ENCODE data around the gene CUX1. TPM values are rescaled to one million over a fixed set of nuclear protein-coding genes. Genes with fewer than 3 reads are reported as not detected.

Gene CUX1
- total RNA-seq, 1 donor from 2014 or later, result 56.5 TPM

DNA sequence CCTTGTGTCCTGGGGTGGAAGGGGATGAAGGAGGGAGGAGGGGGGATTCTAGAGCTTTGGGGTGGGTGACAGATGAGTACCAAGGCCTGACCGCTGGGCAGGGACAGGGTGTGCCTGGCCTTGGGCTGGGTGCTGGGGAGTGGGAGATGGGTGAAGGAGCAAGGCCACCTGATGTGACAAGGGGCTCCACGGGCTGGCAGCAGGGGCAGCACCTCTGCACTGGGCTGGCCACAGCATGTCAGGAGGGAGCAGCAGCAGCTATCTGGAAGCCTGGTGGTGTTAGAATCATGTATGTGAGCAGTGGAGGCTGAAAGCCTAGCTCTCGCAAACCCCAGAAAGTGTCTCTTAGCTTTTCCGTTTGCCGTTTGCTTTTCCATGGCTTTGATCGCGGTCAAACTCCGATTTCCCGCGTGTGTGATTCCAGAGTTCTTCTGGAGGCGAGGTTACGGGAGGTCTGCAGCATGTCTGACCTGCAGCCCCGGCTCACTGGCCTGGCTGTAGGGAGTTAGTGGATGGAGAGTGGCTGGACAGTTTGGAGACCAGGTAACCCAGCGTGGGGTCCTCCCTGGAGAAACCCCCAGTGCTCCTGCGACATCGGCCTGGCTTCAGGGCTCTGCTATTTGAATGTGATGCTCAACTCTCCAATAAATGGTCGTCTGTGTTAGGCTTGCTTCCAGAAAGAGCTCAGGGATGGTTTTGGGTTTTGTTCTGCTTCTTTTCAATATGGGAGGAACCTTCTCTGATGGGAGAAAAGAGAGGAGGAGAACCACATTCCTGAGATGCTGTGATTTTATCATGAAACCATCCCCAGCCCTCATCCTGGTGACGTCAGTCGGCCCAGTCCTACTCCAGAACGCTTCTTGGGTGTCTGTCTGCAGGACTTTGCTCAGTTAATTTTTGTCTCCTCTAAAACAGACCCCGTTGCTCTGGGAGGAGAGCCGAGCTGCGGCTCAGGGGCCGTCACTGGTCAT, 105.5 kb downstream of the CUX1 start:
- H3K27me3 Mint-ChIP-seq (ENCODE audit: unreplicated experiment), result peaks cover 8% of the 10 kb centered on the region
- no peak overlapping the region for H3K4me3 Mint-ChIP-seq (ENCODE audit: unreplicated experiment)

GRCh38 chr7:101923602-101923985, 106.2 kb downstream of the CUX1 start:
- DNase-seq, result no peak
- H3K4me3 Mint-ChIP-seq (ENCODE audit: unreplicated experiment), result no peak overlapping the region
- H3K4me1 Mint-ChIP-seq (ENCODE audit: low read depth, unreplicated experiment), result peaks cover 13% of the 10 kb centered on the region
- TF ChIP-seq CTCF (IDR thresholded peaks at IDR 0.05; ENCODE audit: partially characterized antibody, unreplicated experiment), result no peak
- H3K27me3 Mint-ChIP-seq (ENCODE audit: unreplicated experiment), result peaks cover 8% of the 10 kb centered on the region
- no peaks in the 10 kb centered on the region for H3K36me3 Mint-ChIP-seq (ENCODE audit: unreplicated experiment)
- H3K9me3 Mint-ChIP-seq (ENCODE audit: unreplicated experiment), result peaks cover 5% of the 10 kb centered on the region
- H3K27ac Mint-ChIP-seq (ENCODE audit: unreplicated experiment), result no peak overlapping the region

More for the DNA sequence above, 105.5 kb downstream of the CUX1 start:
- Mint-ChIP-seq H3K4me1 (ENCODE audit: low read depth, unreplicated experiment) (peaks cover 13% of the 10 kb centered on the region), H3K36me3 (ENCODE audit: unreplicated experiment) (no peaks in the 10 kb centered on the region), H3K27ac (ENCODE audit: unreplicated experiment) (no peak overlapping the region), H3K9me3 (ENCODE audit: unreplicated experiment) (peaks cover 5% of the 10 kb centered on the region)
- no peak for DNase-seq
- no peak for TF ChIP-seq CTCF (IDR thresholded peaks at IDR 0.05; ENCODE audit: partially characterized antibody, unreplicated experiment)

- H3K27ac Mint-ChIP-seq (ENCODE audit: unreplicated experiment), result no peak overlapping the region
- H3K27me3 Mint-ChIP-seq (ENCODE audit: unreplicated experiment), result peaks cover 8% of the 10 kb centered on the region
- H3K9me3 Mint-ChIP-seq (ENCODE audit: unreplicated experiment), result peaks cover 5% of the 10 kb centered on the region
- H3K4me3 Mint-ChIP-seq (ENCODE audit: unreplicated experiment), result no peak overlapping the region
- no peak for TF ChIP-seq CTCF (IDR thresholded peaks at IDR 0.05; ENCODE audit: partially characterized antibody, unreplicated experiment)
- DNase-seq, result no peak
- no peaks in the 10 kb centered on the region for H3K36me3 Mint-ChIP-seq (ENCODE audit: unreplicated experiment)
- H3K4me1 Mint-ChIP-seq (ENCODE audit: low read depth, unreplicated experiment), result peaks cover 13% of the 10 kb centered on the region
These were observed 106.7 kb downstream of the CUX1 start for GRCh38 chr7:101924171-101924570.

GRCh38 chr7:101926265-101926664, 108.8 kb downstream of the CUX1 start:
- Mint-ChIP-seq H3K27me3 (ENCODE audit: unreplicated experiment) (peaks cover 4% of the 10 kb centered on the region), H3K36me3 (ENCODE audit: unreplicated experiment) (no peaks in the 10 kb centered on the region), H3K4me1 (ENCODE audit: low read depth, unreplicated experiment) (peaks cover 8% of the 10 kb centered on the region), H3K4me3 (ENCODE audit: unreplicated experiment) (no peak overlapping the region), H3K9me3 (ENCODE audit: unreplicated experiment) (peaks cover 2% of the 10 kb centered on the region), H3K27ac (ENCODE audit: unreplicated experiment) (no peak overlapping the region)
- TF ChIP-seq CTCF (IDR thresholded peaks at IDR 0.05; ENCODE audit: partially characterized antibody, unreplicated experiment), result no peak
- DNase-seq, result no peak

DNA sequence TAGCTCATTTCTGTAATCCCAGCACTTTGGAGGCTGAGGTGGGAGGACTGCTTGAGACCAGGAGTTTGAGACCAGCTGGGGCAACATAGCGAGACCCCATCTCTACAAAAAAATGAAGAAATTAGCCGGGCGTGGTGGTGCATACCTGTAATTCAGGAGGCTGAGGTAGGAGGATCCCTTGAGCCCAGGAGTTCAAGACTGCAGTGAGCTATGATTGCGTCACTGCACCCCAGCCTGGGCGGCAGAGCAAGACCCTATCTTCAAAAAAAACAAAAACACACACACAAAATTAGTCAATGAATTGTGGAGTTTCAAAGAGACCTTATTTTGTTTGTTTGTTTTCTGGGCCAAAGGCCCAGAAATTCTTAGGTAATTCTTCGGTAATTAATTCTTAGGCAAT, 110.0 kb downstream of the CUX1 start:
- H3K4me3 Mint-ChIP-seq (ENCODE audit: unreplicated experiment), result no peak overlapping the region
- no peak for DNase-seq
- H3K27ac Mint-ChIP-seq (ENCODE audit: unreplicated experiment), result peak overlapping the region; percentile 33
- H3K27me3 Mint-ChIP-seq (ENCODE audit: unreplicated experiment), result peaks cover 4% of the 10 kb centered on the region
- H3K36me3 Mint-ChIP-seq (ENCODE audit: unreplicated experiment), result no peaks in the 10 kb centered on the region
- H3K9me3 Mint-ChIP-seq (ENCODE audit: unreplicated experiment), result peaks cover 2% of the 10 kb centered on the region
- TF ChIP-seq CTCF (IDR thresholded peaks at IDR 0.05; ENCODE audit: partially characterized antibody, unreplicated experiment), result no peak
- H3K4me1 Mint-ChIP-seq (ENCODE audit: low read depth, unreplicated experiment), result peaks cover 15% of the 10 kb centered on the region
